ENCODE data around the gene ARHGDIA. TPM values are rescaled to one million over a fixed set of nuclear protein-coding genes. Genes with fewer than 3 reads are reported as not detected.
A peak's percentile ranks its signal among the peaks of the same experiment; 100 is the strongest.

ARHGDIA gene
- total RNA-seq, 2 donors from 2014 or later, result 447 to 500 TPM

- ATAC-seq, result no peak
- intact Hi-C loops (cut with DNase I, micrococcal nuclease), result no loop called here
- no peak for DNase-seq
These were observed 20.1 kb upstream of the ARHGDIA start for GRCh38 chr17:81891303-81891552.

GRCh38 chr17:81890447-81891302 lies 19.5 kb upstream of the ARHGDIA start:
- DNase-seq (no peak), ATAC-seq (no peak)
- intact Hi-C loops (cut with DNase I, micrococcal nuclease), result no loop called here

- intact Hi-C loops (cut with DNase I, micrococcal nuclease), result no loop called here
- no peak for DNase-seq
- ATAC-seq, result no peak
These were observed 18.5 kb upstream of the ARHGDIA start for GRCh38 chr17:81889602-81890001.

GRCh38 chr17:81888988-81889595 lies 18.0 kb upstream of the ARHGDIA start:
- no peak for DNase-seq
- intact Hi-C loops (cut with DNase I, micrococcal nuclease), result no loop called here
- ATAC-seq, result no peak

DNA sequence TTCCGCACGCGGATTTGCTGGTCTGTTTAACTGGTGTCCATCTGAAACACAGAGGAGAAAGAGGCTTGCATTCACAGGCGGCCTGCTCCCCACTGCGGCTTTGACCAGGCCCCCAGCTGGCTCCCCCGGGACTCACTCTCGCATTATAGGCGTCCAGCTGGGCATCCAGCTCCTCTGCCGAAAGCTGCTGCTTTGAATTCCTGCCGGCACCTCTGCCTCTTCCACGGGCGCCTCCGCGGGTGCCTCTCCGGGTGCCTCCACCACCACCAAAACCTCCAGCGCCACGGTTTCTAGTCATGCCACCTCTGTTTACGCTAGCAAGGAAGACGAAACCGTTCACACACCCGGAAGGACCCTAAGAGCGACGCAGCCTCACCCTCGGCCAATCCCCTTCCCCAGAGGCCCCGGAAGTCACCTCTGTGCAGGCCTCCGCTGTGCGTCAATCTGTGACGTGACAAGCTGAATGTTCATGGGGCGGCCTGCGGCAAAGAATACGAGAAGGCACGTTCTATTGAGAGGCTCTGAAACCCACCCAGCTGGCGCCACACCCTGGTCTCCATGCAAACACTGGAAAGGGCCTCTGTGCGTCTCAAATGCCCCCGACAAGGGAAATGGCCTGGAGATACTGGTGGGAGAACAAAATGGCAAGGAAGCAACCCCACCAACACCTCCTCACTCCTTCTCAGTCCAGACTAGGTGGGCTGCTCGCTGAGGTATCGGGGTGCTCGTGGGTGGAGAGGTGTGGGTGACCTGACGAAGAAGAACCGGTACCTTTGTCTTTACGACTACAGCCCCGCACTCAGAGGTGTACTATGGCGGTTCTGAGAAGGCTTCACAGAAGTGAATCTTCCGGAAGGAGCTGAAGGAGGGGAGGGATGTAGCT lies 17.2 kb upstream of the ARHGDIA start:
- no peak for DNase-seq
- intact Hi-C loops (cut with DNase I, micrococcal nuclease), result no loop called here
- no peak for ATAC-seq

DNA sequence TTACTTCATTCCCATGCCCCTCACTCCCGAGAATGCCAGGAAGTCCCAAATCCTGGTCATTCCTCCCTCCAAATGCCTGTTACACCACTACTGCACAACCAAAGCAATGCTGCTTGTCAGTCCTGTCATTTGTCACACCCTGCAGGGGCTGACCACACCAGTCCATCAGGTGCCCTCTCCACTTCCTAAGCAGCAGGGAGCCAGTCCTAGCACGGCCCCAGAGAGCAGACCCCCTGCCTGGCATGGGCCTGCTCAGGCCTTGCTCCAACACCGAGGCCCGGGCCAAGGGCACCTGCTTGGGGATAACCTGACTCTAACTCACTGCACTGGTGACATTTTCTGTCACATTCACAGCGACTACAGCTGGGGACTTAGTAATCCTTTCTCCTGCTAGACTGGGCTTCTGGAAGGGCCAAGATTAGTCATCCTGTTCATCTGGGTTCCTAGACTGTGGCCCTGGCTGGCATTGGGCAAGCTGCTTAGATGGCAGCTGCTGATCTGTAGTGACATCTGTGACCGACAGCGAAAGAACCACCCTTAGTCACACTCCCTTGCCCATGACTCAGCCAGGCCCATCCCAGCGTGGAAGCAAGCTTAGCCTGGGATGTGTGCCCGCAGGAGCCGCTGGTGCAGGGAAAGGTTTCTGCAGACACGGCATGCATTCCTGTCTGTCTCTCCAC lies 14.9 kb upstream of the ARHGDIA start:
- peak; percentile 10 for ATAC-seq
- intact Hi-C loops (cut with DNase I, micrococcal nuclease), result no loop called here
- no peak for DNase-seq

GRCh38 chr17:81885454-81885853 lies 14.3 kb upstream of the ARHGDIA start:
- intact Hi-C loops (cut with DNase I, micrococcal nuclease), result no loop called here
- ATAC-seq (no peak), DNase-seq (no peak)

GRCh38 chr17:81884968-81885367 lies 13.8 kb upstream of the ARHGDIA start:
- intact Hi-C loops (cut with DNase I, micrococcal nuclease), result no loop called here
- ATAC-seq (no peak), DNase-seq (no peak)

DNA sequence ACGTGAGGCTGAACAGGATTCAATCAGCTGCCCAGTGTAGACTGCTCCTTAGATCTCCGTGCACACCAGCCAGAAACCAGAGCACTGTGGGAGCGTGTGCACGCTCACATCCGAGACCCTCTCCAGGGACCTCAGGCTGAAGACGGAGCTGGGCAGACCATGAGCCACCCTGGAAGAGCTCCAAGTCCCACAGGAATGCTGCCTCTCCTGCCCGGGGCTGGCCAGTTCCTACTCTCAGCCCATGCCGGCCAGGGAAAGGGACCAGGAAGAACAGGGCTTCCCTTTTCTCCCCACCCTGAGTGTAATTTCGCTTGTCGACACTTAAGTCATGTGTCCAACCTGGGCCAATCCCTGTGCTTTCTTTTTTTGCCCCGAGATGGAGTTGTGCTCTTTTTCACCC lies 13.4 kb upstream of the ARHGDIA start:
- ATAC-seq, result peak; percentile 16
- no peak for DNase-seq
- intact Hi-C loops (cut with DNase I, micrococcal nuclease), result no loop called here

- intact Hi-C loops (cut with DNase I, micrococcal nuclease), result no loop called here
- DNase-seq (no peak), ATAC-seq (peak; percentile 26)
These were observed 8.0 kb upstream of the ARHGDIA start for GRCh38 chr17:81879121-81879520.

- intact Hi-C loops (cut with DNase I, micrococcal nuclease), result no loop called here
- no peak for DNase-seq
- ATAC-seq, result no peak
These were observed 7.2 kb upstream of the ARHGDIA start for GRCh38 chr17:81878294-81878693.

DNA sequence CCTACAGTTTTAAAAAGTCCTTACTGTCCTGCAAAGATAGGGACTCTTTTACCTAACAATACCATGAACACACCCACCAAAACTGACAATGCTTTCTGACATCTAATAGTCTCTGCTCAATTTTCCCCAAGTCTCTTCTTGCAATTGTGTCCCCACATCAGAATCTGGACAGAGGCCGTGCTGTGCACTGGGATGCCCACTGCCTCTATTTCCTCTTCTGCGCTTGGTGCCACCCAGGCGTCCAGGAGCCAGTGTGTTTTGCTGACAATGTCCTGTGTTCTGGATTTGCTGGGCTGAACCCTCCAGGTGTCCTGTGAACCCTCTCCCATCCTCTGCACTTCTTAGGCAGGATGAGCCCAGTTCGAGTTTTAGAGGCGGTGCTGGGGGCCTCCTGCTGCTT lies 6.4 kb upstream of the ARHGDIA start:
- ATAC-seq (no peak), DNase-seq (no peak)
- intact Hi-C loops (cut with DNase I, micrococcal nuclease), result no loop called here

DNA sequence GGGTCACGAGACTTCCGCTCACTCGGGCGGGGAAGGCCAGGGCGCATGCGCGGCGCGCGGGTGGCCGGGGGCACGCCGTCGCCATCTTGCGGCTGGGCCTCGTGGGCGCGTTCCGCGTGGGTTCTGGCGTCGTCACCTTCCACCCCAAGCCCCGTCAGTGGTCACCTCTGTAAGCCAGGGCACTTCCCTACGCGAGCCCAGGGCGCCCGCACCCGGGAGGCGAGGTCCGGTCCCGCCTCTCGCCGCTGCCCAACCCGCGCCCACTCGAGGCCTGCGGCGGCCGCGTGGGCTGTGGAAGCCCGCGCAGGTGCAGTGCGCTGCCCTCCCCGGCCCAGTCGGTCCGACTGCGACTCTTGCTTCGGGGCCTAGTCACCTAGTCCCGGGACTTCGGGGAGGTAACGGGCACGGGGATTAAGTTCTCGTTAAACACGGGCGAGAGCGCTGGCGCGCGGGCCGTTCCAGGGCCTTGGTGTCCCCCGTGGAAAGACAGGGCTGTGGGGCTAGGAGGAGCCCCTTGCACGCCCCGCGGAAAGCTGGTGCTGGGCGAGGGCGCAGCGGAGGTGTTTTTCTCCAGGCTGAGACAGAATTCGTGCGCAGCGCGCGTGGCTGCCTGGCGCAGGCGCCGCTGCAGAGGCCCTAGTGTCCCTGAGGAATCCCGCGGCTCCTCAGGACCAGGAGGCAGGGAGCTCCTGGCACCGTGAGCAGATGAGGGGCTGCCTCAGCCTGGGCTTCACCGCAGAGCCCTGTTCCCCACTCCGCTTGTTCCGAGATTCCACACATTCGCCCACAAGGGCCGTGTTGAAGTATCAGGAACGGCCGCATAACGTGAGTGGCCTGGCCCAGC lies 472 bp upstream of the ARHGDIA start:
- intact Hi-C loops (cut with DNase I, micrococcal nuclease), result no loop called here
- ATAC-seq (peak; percentile 30), DNase-seq (peak; percentile 94 to 97)

- DNase-seq (peak; percentile 49 to 67), ATAC-seq (peak; percentile 22)
- intact Hi-C loops (cut with DNase I, micrococcal nuclease), result no loop called here
These were observed 781 bp downstream of the ARHGDIA start for GRCh38 chr17:81870131-81870980.

- intact Hi-C loops (cut with DNase I, micrococcal nuclease), result no loop called here
- peak in 1 of 2 donors; percentile 51 for DNase-seq
- no peak for ATAC-seq
These were observed 1.7 kb downstream of the ARHGDIA start for GRCh38 chr17:81869221-81870130.

DNA sequence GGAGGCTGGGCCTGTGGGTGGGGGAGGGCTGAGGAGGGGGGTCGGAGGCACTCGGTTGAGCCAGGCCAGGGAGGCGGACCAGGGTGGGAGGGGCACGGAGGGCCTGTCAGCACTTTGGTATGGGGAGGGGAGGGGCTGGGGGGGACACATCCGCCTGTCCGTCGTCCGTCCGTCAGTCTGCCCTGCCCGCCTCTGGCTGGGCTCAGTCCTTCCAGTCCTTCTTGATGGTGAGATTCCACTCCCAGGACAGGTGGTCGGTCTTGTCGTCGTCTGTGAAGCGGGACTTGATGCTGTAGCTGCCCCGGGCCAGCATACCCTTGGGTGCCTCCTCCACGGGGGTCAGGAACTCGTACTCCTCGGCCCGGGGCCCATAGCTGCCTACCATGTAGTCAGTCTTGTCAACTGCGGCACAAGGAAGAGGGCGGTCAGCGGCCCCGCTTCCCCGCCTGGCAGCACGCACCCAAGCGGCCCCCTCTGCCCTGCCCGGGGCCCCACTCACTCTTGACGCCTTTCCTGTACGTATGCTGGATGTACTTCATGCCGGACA lies 2.4 kb downstream of the ARHGDIA start:
- ATAC-seq, result no peak
- DNase-seq, result peak in 1 of 2 donors; percentile 48
- intact Hi-C loops (cut with DNase I, micrococcal nuclease), result no loop called here
